ENCODE measurements around the gene RALGPS1.

Gene RALGPS1, protein sequence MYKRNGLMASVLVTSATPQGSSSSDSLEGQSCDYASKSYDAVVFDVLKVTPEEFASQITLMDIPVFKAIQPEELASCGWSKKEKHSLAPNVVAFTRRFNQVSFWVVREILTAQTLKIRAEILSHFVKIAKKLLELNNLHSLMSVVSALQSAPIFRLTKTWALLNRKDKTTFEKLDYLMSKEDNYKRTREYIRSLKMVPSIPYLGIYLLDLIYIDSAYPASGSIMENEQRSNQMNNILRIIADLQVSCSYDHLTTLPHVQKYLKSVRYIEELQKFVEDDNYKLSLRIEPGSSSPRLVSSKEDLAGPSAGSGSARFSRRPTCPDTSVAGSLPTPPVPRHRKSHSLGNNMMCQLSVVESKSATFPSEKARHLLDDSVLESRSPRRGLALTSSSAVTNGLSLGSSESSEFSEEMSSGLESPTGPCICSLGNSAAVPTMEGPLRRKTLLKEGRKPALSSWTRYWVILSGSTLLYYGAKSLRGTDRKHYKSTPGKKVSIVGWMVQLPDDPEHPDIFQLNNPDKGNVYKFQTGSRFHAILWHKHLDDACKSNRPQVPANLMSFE

DNA sequence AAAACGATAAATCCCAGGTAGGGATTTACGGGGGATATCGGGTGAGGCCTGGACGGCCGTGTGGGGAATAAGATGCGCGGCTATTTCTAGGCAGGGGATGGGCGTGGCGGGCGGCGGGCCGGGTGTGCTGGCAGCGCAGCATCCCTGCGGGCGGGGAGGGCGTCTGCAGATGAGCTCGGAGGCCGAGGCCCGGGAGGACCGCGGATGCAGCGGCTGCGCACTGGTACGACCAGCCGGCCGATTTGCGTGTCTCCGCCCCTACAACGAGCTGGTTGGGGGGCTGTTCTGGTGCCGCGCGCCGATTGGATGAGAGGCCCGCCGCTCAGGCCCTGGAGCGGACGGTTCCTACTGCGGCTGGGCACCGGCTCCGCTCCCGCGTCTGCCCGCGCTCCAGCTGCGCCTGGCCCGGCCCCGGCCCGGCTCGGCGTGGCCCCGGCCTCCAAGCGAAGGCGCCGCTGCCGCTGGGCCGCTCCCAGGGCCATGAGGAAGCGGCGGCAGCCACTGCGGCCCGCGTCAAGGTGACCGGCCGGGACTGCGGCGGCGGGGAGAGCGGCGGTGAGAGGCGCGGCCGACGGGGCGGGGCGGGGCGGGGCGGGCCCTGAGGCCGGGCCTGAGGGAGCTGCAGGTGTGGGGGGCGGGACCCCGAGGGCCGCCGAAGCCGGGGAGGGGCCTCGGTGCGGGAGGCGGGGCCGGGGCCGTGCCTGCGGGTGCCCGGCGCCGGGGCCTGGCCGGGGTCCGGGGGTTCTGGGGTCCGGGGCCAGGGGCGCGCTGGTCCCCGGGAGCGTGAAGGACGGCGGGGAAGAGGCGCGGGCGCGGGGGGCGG, at the start of gene RALGPS1:
Gene RALGPS1, plus strand, starts transcription at position 325 of the 823 bp plus-strand sequence. CDS start 47,508 bp downstream, outside the sequence.
- DNase-seq = peak; percentile 75

DNA sequence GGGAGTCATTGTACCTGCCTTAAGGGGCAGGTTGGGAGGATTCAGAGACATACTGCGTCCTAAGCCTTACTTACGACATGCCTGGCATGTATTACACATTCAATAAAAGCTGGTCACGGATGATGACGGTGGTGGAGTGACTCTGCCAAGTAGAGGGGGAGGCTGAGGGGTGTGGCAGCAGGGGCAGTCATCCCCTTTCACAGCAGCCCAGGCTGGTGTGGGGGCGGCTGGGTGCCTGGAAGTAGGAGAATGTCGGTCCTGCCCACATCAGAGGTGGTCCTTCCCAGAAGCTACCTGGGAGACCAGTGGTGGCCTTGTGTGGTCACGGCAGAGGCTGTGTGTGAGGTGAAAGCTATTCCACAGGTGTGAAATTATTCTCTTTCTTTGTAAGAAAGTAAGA, 45.2 kb upstream of the RALGPS1 start:
- no peak for DNase-seq

DNA sequence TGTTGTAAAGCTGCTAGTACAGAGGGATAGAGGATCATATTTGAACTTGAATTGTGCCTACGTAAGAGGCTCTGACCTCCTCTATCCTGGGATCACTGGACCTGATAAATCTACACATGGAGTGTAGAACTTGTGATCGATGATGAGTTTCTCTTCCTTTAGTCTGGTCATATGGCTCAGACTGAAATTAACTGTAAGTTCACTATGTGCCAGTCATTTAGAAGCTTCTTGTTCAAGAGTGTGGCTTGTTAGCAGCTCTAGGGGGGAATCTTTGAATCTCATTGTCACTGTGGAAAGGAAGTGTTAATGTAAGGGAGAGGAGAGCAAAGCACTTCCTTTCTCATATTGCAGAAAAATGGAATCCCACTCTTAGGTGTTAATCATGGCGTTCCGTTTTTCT, 42.1 kb upstream of the RALGPS1 start:
- DNase-seq = no peak

DNA sequence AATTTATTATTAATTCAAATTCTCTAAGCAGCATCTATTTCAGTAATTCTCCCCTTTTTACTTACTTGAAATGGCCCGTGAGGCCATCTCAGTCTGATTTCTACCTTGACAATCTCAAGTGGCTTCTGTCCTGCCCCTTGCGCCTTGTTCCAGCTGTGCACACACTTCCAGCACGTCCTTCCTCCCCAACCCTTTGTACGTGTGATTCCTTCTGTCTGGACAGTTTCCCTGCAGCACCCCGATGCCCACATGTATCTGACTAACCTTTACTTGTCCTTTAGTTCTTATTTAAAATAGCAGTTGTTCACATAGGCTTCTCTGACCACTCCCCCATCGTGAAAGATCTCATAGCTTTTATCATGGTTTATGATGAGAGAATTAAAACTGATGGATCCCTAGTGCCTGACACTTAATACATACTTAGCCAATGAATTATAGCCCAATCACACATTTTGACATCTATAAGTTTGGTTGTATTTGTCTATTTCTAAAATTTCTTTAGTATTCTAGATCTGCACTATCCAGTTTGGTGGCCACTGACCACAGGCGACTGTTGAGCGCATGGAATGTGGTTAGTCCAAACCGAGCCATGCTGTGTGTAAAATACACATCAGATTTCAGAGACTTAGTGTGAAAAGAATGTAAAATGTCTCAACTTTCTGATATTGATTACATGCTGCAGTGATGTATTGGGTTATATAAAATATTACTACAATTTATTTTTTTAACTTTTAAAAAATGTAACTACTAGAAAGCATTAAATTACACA, 39.9 kb upstream of the RALGPS1 start:
- DNase-seq = no peak

DNA sequence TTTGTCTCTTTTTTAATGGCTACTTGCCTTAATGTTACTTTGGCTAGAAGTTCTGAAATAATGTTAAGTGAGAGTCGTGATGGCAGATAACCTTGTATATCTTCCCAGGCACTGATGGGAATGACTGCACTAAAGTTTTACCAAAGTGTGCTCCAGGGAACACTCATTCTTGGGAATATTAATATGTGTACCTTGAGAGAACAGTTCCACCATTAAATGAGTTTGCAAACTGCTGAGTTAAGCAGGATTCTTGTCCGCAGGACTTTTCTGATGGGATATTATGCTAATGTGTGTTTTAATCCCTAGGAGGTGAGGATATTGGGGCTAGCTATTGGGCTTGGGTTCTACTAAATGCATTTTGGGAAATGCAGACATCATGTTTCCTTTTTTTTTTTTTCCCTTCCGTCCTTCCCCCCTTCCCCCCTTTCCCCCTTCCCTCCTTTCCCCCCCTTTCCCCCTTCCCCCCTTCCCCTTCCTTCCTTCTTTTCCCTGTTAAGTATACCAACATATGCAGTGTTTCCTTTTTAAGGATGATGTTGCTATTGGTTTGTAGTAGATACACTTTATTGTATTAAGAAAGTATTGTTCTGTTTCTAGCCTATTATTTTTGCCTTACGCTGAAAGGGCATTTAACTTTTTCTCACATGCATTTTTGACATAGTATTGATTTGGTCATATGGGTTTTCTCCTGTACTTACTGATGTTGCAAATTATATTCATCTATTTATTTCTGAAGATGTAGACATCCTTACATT, 38.6 kb upstream of the RALGPS1 start:
- no peak for DNase-seq

DNA sequence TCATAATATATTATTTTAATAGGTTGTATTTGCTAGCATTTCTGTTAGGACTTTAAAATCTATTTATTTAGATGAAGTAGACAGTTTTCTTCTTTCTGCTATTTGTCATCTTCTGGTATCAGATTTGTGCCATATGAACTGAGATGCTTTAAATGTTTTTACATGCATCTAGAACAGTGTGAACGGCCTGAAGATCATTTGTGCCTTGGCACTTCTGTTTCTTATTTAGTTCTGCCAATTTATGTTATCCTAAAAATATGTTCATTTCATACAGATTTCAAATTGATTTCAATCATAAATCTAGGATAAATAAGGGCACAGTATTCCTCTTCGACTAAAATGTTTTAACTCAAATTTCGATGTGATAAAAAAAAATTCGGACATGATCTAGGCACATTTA, 38.1 kb upstream of the RALGPS1 start:
- DNase-seq = no peak

DNA sequence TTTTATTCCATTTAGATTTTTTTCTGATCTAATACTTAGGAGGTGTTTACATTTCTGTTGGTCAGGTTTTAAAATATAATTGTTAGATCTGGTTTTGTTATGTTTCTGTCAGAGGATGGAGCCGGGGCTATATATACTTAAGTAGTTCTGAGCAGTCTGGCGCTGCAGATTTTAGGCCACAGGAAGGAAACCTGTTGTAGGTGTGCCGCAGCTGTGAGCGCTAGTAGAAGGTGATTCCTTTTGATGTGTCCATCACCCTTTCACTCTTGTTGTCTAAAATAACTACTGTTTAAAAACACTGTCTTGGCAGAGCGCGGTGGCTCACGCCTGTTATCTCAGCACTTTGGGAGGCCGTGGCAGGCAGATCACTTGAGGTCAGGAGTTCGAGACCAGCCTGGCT, 37.2 kb upstream of the RALGPS1 start:
- DNase-seq = no peak

DNA sequence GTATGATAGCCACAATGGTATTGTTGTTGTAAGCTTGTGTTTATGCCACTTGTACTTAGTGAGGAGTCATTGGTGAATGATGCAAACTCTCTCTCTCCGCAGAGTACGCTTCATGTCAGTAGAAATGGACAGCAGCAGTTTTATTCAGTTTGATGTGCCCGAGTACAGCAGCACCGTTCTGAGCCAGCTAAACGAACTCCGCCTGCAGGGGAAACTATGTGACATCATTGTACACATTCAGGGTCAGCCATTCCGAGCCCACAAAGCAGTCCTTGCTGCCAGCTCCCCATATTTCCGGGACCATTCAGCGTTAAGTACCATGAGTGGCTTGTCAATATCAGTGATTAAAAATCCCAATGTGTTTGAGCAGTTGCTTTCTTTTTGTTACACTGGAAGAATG, 35.3 kb upstream of the RALGPS1 start:
- DNase-seq = no peak

DNA sequence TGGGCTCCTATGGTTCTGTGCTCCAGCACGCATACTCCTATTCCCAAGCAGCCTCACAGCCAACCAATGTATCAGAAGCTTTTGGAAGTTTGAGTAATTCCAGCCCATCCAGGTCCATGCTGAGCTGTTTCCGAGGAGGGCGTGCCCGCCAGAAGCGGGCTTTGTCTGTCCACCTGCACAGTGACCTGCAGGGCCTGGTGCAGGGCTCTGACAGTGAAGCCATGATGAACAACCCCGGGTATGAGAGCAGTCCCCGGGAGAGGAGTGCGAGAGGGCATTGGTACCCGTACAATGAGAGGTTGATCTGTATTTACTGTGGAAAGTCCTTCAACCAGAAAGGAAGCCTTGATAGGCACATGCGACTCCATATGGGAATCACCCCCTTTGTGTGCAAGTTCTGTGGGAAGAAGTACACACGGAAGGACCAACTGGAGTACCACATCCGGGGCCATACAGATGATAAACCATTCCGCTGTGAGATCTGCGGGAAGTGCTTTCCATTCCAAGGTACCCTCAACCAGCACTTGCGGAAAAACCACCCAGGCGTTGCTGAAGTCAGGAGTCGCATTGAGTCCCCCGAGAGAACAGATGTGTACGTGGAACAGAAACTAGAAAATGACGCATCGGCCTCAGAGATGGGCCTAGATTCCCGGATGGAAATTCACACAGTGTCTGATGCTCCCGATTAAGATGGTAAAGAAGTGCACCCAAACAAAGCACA, 34.2 kb upstream of the RALGPS1 start:
- no peak for DNase-seq

DNA sequence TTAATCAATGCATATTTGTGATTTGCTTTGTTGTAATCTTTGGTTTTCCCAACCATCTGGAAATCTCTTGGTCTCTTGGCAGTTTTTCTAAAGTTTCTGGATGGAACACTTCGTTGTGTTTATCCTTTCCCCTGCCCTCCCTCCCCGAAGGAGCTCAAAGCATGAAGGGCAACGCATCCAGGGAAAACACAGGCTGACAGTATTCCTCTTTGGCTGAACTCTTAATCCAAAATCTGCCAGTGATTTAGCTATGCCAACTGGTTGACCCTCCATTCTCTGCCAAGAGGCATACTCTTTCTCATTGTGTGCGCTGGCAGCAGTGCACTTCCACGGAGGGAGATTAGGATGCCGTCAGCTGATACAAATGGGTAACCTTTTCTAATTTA, 33.6 kb upstream of the RALGPS1 start:
- DNase-seq = no peak

DNA sequence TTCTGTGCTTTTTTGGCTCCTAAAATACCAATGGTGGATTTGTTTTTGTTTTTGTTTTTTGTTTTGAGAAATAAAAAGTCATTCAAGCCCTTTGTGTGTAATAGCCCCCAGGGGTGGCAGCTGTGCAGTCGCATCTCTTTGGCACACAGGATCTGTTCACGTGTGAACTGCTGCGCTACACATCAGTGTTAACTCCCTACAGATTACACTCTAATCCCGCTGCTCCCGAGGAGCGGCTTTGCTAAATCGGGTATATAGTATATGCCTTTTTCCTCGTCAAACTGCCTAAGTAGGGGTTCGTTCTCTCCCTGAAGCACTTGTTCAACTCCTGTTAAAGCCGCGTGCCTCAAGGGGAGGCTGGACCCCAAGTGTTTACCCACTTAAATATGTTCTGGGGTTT, 31.8 kb upstream of the RALGPS1 start:
- no peak for DNase-seq

DNA sequence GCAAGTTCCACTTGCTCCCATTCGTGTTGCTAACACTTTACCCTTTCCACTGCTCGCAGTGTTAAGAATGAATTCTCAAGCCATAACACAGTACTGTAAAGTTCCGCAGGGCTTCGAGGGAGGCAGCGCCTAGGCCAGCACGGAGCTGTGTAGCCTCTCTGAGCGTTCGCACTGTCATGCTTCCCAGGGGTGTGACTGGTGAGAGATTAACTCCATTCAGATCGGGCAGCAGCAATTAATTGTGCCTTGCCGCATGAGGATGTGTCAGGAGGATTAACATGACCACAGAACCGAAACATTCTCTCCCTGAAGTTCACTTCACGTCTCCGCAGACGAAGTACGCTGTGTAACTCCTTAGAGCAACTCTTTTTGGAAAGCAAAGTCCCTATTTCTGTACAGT, 30.9 kb upstream of the RALGPS1 start:
- DNase-seq = no peak

DNA sequence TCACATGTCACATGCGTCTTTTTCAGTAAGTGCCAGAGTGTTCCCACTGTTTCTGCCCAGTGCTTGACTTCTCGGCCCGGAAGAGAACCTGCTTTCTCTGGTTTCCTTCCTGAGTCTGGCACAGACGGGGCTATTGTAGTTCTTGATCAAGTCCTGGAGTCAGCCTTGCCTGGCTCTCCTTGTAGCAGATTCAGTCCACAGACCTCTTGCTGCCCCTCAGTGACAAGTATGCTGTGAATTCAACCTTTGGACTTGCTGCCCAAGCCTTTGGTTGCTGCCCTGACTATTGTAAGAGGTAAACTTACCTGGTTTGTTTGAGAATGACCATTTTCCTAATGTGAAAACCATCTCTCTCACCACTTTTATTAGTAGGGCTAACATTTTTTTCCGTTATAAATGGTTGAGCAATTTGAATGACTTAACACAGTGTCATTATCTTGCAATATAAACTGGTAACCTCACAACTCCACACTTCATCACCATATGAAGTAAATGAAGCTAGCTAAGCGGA, 29.4 kb upstream of the RALGPS1 start:
- no peak for DNase-seq

DNA sequence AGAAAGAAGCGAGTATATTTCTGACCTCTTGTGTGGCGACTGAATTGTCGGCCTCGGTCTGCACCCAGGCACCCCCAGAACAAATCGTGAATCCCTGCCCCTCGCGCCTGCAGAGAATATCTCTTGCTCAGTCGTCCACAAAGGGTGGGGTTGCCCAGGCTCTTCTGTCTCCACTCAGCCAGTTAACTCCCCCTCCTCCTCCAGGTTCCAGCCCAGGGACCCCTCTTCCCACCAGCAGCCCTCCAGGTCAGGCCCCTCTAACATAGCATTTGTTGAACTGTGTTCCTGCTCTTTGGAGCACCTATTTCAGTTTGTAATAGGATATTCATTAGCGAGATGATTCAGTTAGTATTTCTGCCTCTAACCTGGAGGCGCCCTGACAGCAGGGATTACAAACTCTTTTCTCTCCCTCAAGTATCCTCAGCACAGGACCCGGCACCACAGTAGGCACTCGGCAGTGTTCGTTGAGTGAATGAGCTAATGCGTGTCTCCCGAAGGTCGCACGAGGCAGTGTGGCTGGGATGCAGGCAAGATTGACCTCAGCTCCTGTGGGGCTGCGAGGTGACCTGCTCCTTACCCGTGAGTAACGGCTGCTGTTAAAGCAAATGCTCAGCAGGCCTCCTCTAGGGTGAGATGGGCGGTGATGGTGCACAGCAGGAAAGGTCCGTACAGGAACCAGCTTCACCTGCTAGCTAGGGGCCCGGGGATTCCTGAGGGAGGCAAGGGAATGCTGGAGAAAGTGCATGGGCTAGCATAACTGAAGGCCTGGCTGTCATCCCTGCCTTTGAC, 28.4 kb upstream of the RALGPS1 start:
- DNase-seq = no peak

DNA sequence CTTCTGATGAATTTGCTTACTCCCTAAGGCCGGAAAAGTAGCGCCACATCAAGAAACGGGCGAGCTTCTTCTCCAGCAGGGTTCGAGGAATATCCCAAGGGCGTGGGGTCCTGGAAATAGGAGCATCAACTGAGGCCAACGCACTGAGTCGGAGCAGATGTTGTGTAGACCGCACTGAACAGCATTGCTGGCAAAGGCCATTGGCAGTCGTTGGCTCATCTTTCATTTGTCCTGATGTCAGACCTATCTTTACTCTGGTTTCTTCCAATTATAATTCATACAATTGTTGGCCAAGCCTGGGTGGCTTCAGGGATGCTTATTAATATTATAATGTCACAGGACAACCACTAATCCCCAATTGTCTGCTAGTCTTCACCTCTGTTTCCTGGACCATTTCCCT, 27.7 kb upstream of the RALGPS1 start:
- no peak for DNase-seq

DNA sequence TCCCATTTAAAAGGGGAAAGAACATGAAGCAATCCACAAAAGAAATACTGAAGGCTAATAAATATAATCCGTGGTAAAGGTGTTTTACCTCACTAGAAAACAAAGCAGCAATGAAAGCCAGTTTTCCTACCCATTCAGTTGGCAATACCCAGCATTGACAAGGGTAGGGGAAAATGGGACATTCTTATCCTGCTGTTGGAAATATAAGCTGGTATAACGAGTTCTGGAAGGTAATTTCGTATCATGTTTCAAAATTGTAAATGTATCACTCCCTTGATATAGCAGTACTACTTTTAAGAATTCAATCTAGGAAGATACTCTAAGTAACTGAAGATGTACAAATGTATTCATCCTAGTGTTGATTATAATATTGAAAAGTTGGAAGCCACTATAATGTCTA, 22.9 kb upstream of the RALGPS1 start:
- DNase-seq = no peak

DNA sequence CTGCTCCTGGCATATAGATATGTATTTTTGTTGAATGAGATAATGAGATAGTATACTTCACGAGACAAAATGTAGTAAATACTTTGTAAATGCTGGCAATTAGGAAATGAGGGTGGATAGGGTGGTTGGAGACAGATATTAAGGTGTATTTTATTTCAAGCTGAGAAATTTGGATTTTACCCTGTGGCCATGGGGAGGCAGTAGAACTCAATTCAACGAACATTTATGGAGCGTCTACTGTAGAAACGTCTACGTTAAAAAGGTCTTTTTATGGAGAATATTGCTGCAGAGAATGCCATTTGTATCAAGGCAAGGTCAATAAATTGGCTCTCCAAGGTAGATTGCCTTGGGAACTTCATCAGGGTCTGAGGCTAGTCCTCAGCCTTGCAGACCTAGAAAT, 21.5 kb upstream of the RALGPS1 start:
- no peak for DNase-seq

DNA sequence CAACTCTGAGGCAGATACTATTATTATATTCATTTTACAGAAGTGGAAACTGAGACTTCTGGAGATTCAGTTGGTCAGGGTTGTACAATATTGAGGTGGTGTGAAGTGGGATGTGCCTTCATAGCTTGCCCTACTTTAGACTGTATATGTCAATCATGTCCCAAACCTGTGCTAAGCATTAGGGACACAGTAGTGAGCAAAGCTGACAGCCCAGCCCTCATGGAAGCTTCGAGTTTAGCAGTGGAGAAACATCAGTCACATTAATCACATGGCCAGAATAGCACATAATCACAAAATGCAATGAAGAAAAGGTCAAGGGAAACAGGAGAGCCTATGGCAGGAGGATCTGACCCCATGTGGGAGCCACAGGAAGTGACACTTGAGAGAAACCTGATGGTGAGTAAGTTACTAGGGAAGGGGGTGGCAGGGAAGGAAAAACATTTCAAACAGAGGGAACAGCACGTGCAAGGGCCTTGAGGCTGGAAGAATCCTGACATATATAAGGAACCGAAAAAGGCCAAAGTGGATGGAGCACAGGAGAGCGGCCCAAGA, 20.5 kb upstream of the RALGPS1 start:
- no peak for DNase-seq

DNA sequence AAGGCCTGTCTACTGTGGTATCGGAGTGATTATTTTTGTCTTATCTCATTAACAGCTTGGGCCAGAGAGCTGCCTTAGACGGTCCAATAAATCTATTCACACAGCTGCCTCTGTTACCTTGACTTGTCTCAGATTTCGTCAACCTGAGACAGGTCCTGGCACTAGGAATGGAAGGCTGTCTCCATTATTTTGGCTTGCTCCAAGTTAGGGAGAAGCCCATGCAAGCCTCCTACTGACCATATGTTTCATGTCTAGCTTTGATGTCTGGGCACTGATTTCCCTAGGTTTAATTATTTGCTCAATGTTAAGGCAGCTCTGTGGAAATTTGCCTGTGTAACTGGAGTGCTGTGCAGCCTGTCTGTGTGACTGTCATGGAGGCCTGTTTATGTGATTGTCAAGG, 12.4 kb upstream of the RALGPS1 start:
- DNase-seq = no peak

DNA sequence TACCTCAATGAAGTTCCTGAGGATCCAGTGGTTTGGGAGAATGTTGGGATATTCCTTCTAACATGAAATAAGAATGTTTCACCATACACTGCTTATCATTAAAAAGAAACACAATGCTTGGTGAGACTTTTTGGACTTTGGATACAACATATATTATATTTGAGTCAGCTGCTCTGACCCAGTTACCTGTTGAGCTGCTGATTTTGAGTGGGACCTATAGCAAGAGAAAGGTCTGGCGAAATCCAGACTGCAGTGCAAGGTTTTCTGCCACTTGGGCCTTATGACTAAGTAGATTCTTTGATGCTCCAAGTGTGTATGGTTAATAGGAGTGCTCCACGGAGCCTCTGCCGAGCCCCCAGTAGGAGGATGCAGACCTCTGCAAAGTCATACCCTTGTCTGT, 10.0 kb upstream of the RALGPS1 start:
- no peak for DNase-seq

All from NCI-H446 treated with DMSO at 0.1 percent for 48 hours (cell line).